Measurements from ENCODE around the gene NDFIP1.

- TF ChIP-seq, protein P1, sequence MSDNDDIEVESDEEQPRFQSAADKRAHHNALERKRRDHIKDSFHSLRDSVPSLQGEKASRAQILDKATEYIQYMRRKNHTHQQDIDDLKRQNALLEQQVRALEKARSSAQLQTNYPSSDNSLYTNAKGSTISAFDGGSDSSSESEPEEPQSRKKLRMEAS (IDR thresholded peaks at IDR 0.05) = no peak
- no peak for TF ChIP-seq POLR2AphosphoS5 (IDR thresholded peaks at IDR 0.05; ENCODE audit: low read depth, low read length)
- TF ChIP-seq CHD2 (IDR thresholded peaks at IDR 0.05; ENCODE audit: low read length) = no peak
- no peak for TF ChIP-seq GTF2F1 (IDR thresholded peaks at IDR 0.05; ENCODE audit: borderline replicate concordance, low read depth, low read length)
- TF ChIP-seq TAF1 (IDR thresholded peaks at IDR 0.05; ENCODE audit: low read depth, low read length) = no peak
Measured at GRCh38 chr5:142098275-142098674, 10.3 kb upstream of the NDFIP1 start.
